ENCODE data around the gene ATOH8.

The ATOH8 gene

GRCh38 chr2:85772019-85772745 is 18.4 kb downstream of the ATOH8 start:
- peak; percentile 90 for DNase-seq

GRCh38 chr2:85772841-85773491 is 19.2 kb downstream of the ATOH8 start:
- no peak for DNase-seq

GRCh38 chr2:85773692-85774091 is 19.9 kb downstream of the ATOH8 start:
- DNase-seq: peak; percentile 24

- no peak for DNase-seq
Measured at GRCh38 chr2:85774126-85774978, 20.6 kb downstream of the ATOH8 start.

- no peak for DNase-seq
Measured at GRCh38 chr2:85775406-85776381, 21.9 kb downstream of the ATOH8 start.

GRCh38 chr2:85776672-85777071 is 22.9 kb downstream of the ATOH8 start:
- DNase-seq: no peak

- DNase-seq: peak; percentile 39
Measured at GRCh38 chr2:85777441-85777861, 23.7 kb downstream of the ATOH8 start.

- DNase-seq: peak; percentile 43
Measured at GRCh38 chr2:85778646-85779379, 25.0 kb downstream of the ATOH8 start.

GRCh38 chr2:85779641-85780315 is 26.0 kb downstream of the ATOH8 start:
- DNase-seq: no peak

GRCh38 chr2:85780316-85781012 is 26.7 kb downstream of the ATOH8 start:
- no peak for DNase-seq

- DNase-seq: no peak
Measured at GRCh38 chr2:85781013-85781332, 27.2 kb downstream of the ATOH8 start.

GRCh38 chr2:85783796-85784195 is 30.0 kb downstream of the ATOH8 start:
- DNase-seq: no peak

- DNase-seq: no peak
Measured at GRCh38 chr2:85784474-85784986, 30.7 kb downstream of the ATOH8 start.

GRCh38 chr2:85785027-85785822 is 31.4 kb downstream of the ATOH8 start:
- DNase-seq: peak; percentile 32

GRCh38 chr2:85785871-85786270 is 32.1 kb downstream of the ATOH8 start:
- no peak for DNase-seq

- DNase-seq: no peak
Measured at GRCh38 chr2:85786444-85786843, 32.7 kb downstream of the ATOH8 start.

GRCh38 chr2:85786865-85787264 is 33.1 kb downstream of the ATOH8 start:
- DNase-seq: no peak

- DNase-seq: no peak
Measured at GRCh38 chr2:85787282-85787980, 33.6 kb downstream of the ATOH8 start.

GRCh38 chr2:85787981-85788340 is 34.2 kb downstream of the ATOH8 start:
- no peak for DNase-seq
